ENCODE results near the gene MOXD1. TPM values are rescaled to one million over a fixed set of nuclear protein-coding genes. Genes with fewer than 3 reads are reported as not detected.

Gene MOXD1
- total and polyA plus RNA-seq, 2 of the 8 experiments (the other 6 are each of a cell fraction or from before 2014, with no cell fraction given) = 1.6 to 3.5 TPM

DNA sequence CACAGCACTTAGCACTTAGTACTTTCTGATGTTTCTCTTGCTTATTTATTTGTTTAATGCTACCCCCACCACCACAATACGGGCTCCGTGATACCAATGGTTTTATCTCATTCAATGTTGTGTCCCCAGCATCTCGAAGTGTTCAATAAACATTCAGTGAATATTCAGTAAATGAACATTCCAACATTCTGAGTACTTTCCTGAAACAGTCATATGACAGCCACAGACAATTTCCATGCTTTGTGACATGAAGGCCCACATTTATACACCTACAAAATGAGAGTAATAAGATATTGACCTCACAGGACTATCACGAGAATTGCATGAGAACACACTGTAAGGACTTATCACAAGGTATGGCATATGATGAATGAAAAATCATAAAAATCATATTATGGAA is 10.8 kb downstream of the MOXD1 start:
- H3K23me2 ChIP-seq (ENCODE audit: low read depth, low read length) = no peaks in the 10 kb centered on the region
- no peak overlapping the region for H4K91ac ChIP-seq (replicated peaks; ENCODE audit: insufficient read length, low read length)
- H3K4me1 ChIP-seq (replicated peaks in 1 of 4; ENCODE audit: control insufficient read depth in 3 of 4, insufficient read depth in 4 of 4, low read length in 3 of 4) = peaks cover 4 to 11% (median 10%) of the 10 kb centered on the region in 4 experiments; a peak in 4 of 7 replicates
- ChIA-PET CTCF (ENCODE audit: partially characterized antibody) (interaction anchor here (1.0 to 5.6 kb wide), 3 partner anchors 91 to 110 kb away, joined by 3 to 60 read pairs (median 24); no protein-coding TSS in a partner anchor), POLR2A (ENCODE audit: partially characterized antibody) (no interaction called here)
- H2BK12ac ChIP-seq (ENCODE audit: low read depth, low read length) = no peak overlapping the region
- no peak overlapping the region for H3K23ac ChIP-seq (ENCODE audit: insufficient read length)
- no peak overlapping the region for H3K27ac ChIP-seq (ENCODE audit: low read depth, low read length)
- no peak overlapping the region for H2BK20ac ChIP-seq (ENCODE audit: low read length)
- H3K4me2 ChIP-seq (ENCODE audit: insufficient read depth in 1 of 2, low read depth in 2 of 2, low read length in 2 of 2) = no peak overlapping the region
- H3K56ac ChIP-seq (replicated peaks; ENCODE audit: insufficient read length, low read depth, low read length) = no peak overlapping the region
- H4K20me1 ChIP-seq (replicated peaks in 1 of 2; ENCODE audit: control insufficient read depth in 1 of 2, insufficient read depth in 2 of 2, low read length in 2 of 2) = no peaks in the 10 kb centered on the region
- H3K79me2 ChIP-seq (ENCODE audit: control insufficient read depth in 1 of 2, insufficient read depth in 2 of 2, low read length in 2 of 2) = no peaks in the 10 kb centered on the region
- FAIRE-seq (no peak), DNase-seq (ENCODE audit: low read depth in 1 of 2, low spot score in 2 of 2) (no peak)
- H3K9me3 ChIP-seq (ENCODE audit: insufficient read depth in 2 of 2, low read depth in 1 of 2, low read length in 1 of 2) = no peaks in the 10 kb centered on the region
- no peak overlapping the region for H4K8ac ChIP-seq (ENCODE audit: extremely low read depth, insufficient read depth, low read length)
- WGBS, 2 experiments (ENCODE audit: extremely low coverage in 1 of 2, insufficient coverage in 1 of 2, insufficient read length in 1 of 2, insufficient replicate concordance in 2 of 2, low coverage in 1 of 2, low lambda C conversion rate in 2 of 2, missing lambda C conversion rate in 1 of 2) = 89% methylated on average over 4 of the region's 4 CpGs; no CpG with 5 or more reads in 1 of the 2 experiments
- H2AFZ ChIP-seq (ENCODE audit: low read length) = no peak overlapping the region
- H3K14ac ChIP-seq (ENCODE audit: insufficient read length) = no peak overlapping the region
- no peak overlapping the region for H3K18ac ChIP-seq (ENCODE audit: extremely low read depth, low read length)
- no peak overlapping the region for H3K4ac ChIP-seq (replicated peaks; ENCODE audit: insufficient read length, low read depth, low read length)
- no peak overlapping the region for H2AK5ac ChIP-seq (ENCODE audit: low read depth, low read length)
- H3K9ac ChIP-seq (replicated peaks in 1 of 4; ENCODE audit: extremely low read depth in 1 of 4, low read depth in 3 of 4, low read length in 3 of 4) = no peak overlapping the region
- no peak overlapping the region for H2BK15ac ChIP-seq (ENCODE audit: low read length)
- H3K79me1 ChIP-seq (ENCODE audit: low read depth, low read length) = no peaks in the 10 kb centered on the region
- H2BK5ac ChIP-seq (ENCODE audit: low read depth, low read length) = no peak overlapping the region
- no peaks in the 10 kb centered on the region for H3K27me3 ChIP-seq (replicated peaks in 1 of 4; ENCODE audit: control insufficient read depth in 3 of 4, extremely low read depth in 1 of 4, insufficient read depth in 3 of 4, low read length in 3 of 4)
- no peak overlapping the region for H4K5ac ChIP-seq (ENCODE audit: insufficient read length, low read depth, low read length)
- no peak overlapping the region for H2BK120ac ChIP-seq (replicated peaks; ENCODE audit: low read depth, low read length)
- H3K4me3 ChIP-seq (ENCODE audit: extremely low read depth in 1 of 4, insufficient read depth in 2 of 4, low read depth in 3 of 4, low read length in 4 of 4) = no peak overlapping the region
- no peaks in the 10 kb centered on the region for H3K36me3 ChIP-seq (ENCODE audit: control insufficient read depth in 2 of 4, insufficient read depth in 4 of 4, low read length in 3 of 4)
- no peak for TF ChIP-seq MAFK (IDR thresholded peaks at IDR 0.05; ENCODE audit: low read depth, low read length)
- TF ChIP-seq CBX8 (IDR thresholded peaks at IDR 0.05; ENCODE audit: borderline replicate concordance, low read depth, low read length) = no peak
- TF ChIP-seq, protein P1, sequence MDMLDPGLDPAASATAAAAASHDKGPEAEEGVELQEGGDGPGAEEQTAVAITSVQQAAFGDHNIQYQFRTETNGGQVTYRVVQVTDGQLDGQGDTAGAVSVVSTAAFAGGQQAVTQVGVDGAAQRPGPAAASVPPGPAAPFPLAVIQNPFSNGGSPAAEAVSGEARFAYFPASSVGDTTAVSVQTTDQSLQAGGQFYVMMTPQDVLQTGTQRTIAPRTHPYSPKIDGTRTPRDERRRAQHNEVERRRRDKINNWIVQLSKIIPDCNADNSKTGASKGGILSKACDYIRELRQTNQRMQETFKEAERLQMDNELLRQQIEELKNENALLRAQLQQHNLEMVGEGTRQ (IDR thresholded peaks at IDR 0.05; ENCODE audit: low read length) = no peak
- TF ChIP-seq, protein P2, sequence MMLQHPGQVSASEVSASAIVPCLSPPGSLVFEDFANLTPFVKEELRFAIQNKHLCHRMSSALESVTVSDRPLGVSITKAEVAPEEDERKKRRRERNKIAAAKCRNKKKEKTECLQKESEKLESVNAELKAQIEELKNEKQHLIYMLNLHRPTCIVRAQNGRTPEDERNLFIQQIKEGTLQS (IDR thresholded peaks at IDR 0.05; ENCODE audit: insufficient read depth, low read depth, low read length) = no peak
- no peak for TF ChIP-seq TCF12 (IDR thresholded peaks at IDR 0.05; ENCODE audit: low read depth, low read length)
- TF ChIP-seq JUND (IDR thresholded peaks at IDR 0.05; ENCODE audit: low read length) = no peak
- TF ChIP-seq ASH2L (IDR thresholded peaks at IDR 0.05; ENCODE audit: low read length) = no peak
- no peak for TF ChIP-seq CHD1 (IDR thresholded peaks at IDR 0.05; ENCODE audit: low read depth, low read length)
- TF ChIP-seq, protein P3, sequence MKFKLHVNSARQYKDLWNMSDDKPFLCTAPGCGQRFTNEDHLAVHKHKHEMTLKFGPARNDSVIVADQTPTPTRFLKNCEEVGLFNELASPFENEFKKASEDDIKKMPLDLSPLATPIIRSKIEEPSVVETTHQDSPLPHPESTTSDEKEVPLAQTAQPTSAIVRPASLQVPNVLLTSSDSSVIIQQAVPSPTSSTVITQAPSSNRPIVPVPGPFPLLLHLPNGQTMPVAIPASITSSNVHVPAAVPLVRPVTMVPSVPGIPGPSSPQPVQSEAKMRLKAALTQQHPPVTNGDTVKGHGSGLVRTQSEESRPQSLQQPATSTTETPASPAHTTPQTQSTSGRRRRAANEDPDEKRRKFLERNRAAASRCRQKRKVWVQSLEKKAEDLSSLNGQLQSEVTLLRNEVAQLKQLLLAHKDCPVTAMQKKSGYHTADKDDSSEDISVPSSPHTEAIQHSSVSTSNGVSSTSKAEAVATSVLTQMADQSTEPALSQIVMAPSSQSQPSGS (IDR thresholded peaks at IDR 0.05; ENCODE audit: low read length) = no peak
- no peak for TF ChIP-seq JUN (IDR thresholded peaks at IDR 0.05; ENCODE audit: low read depth, low read length)
- TF ChIP-seq YY1 (IDR thresholded peaks at IDR 0.05; ENCODE audit: low read depth, low read length) = no peak
- no peak for TF ChIP-seq RFX5 (IDR thresholded peaks at IDR 0.05; ENCODE audit: borderline replicate concordance, low read depth, low read length)
